Measurements from ENCODE around the gene GPR68.

- TF ChIP-seq CTCF (IDR thresholded peaks at IDR 0.05; ENCODE audit: poor library complexity) (no peak), EZH2 (IDR thresholded peaks at IDR 0.05; ENCODE audit: borderline replicate concordance) (no peak), EZH2phosphoT487 (IDR thresholded peaks at IDR 0.05; ENCODE audit: low read depth, severe bottlenecking, unreplicated experiment) (no peak)
Observed at GRCh38 chr14:91229743-91230200, 14.7 kb downstream of the GPR68 start.
